Spleen (tissue), 7 donors: Measurements from ENCODE around the gene ASIP.

Experiments used
- POLR2A ChIP-seq, 3 donors: fragments of 450-650 bp; IDR thresholded peaks; one replicate each; pipeline ENCODE4 v1.5.1; 2017; ENCODE audit warnings: antibody characterized with exemption in 3 of 3, mild to moderate bottlenecking in 1 of 3
- POLR2AphosphoS5 ChIP-seq, 3 donors: sonication (generic); formaldehyde crosslinking; IDR thresholded peaks; one replicate each; pipeline ENCODE4 v1.5.1; 2017; ENCODE audit warnings: antibody characterized with exemption in 3 of 3
- TF ChIP-seq, protein P1 (sequence below), 11 experiments: fragments of 200-600 bp in 7 of 11; fragments of 450-650 bp in 4 of 11; sonication (generic) in 4 of 11; IDR thresholded peaks in 8 of 11; conservative IDR thresholded peaks in 3 of 11; 1 replicate in 7 of 11; 2 replicates in 4 of 11; pipeline versions ENCODE4 v1.4.0 to v1.8.0; 2016 to 2021; ENCODE audit warnings: antibody characterized with exemption in 11 of 11, inconsistent platforms in 4 of 11, mild to moderate bottlenecking in 1 of 11
- donor health status: DM: no; HTN: no; CAD: no; lungs with moderate emphysema.
- donor health status: DM: no; HTN: no; CAD: no.
- donor health status: DM: no; HTN: no; CAD: no.

DNA sequence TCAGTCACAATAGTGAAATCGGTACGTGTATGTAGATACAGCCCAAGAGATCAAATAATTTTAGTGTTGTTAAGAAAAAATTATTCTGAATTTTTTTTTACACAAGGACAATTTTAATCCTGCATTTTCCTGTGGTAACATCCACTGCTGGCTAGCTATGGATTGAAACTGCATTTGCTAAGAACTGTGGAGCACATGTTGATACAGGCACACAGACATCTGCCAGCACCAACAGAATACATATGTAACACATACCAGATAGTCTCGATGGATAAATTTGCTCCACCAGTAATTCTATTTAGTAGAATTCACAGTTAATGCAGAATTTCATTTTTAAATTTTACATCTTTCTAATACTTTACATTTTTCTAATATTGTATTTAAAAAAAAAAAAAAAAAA, 2.2 kb downstream of the ASIP start:
- TF ChIP-seq, protein P1, sequence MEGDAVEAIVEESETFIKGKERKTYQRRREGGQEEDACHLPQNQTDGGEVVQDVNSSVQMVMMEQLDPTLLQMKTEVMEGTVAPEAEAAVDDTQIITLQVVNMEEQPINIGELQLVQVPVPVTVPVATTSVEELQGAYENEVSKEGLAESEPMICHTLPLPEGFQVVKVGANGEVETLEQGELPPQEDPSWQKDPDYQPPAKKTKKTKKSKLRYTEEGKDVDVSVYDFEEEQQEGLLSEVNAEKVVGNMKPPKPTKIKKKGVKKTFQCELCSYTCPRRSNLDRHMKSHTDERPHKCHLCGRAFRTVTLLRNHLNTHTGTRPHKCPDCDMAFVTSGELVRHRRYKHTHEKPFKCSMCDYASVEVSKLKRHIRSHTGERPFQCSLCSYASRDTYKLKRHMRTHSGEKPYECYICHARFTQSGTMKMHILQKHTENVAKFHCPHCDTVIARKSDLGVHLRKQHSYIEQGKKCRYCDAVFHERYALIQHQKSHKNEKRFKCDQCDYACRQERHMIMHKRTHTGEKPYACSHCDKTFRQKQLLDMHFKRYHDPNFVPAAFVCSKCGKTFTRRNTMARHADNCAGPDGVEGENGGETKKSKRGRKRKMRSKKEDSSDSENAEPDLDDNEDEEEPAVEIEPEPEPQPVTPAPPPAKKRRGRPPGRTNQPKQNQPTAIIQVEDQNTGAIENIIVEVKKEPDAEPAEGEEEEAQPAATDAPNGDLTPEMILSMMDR (IDR thresholded peaks at IDR 0.05 in 8 of 11, conservative IDR thresholded peaks at IDR 0.05 in 3 of 11): no peak
- TF ChIP-seq POLR2A (IDR thresholded peaks at IDR 0.05) (no peak), POLR2AphosphoS5 (IDR thresholded peaks at IDR 0.05) (no peak)
